ENCODE data around the gene DZIP1.
A peak's percentile ranks its signal among the peaks of the same experiment; 100 is the strongest.

GRCh38 chr13:95552208-95552538, 92.3 kb downstream of the DZIP1 start:
- TF ChIP-seq CTCF (IDR thresholded peaks at IDR 0.05) = no peak
- no peak for TF ChIP-seq NFYB (CRISPR knock-in tag; conservative IDR thresholded peaks at IDR 0.05; ENCODE audit: low read depth)
- TF ChIP-seq ZNF138 (CRISPR knock-in tag; conservative IDR thresholded peaks at IDR 0.05) = no peak
- peak; percentile 50 for TF ChIP-seq MAX (CRISPR knock-in tag; IDR thresholded peaks at IDR 0.05)
- TF ChIP-seq CREB1 (CRISPR knock-in tag; IDR thresholded peaks at IDR 0.05) = no peak
